Omental fat pad (tissue), 4 donors: ENCODE results near the gene RHBDF2. TPM values are rescaled to one million over a fixed set of nuclear protein-coding genes. Genes with fewer than 3 reads are reported as not detected.
A peak's percentile ranks its signal among the peaks of the same experiment; 100 is the strongest.

Experiments used
- ATAC-seq: fragments of 150-250 bp; one replicate; pipeline ENCODE4 v1.9.1; 2016; ENCODE audit warnings: mild to moderate bottlenecking, moderate library complexity; ENCODE audit not compliant: low FRiP score
- DNase-seq: peaks from one replicate; pipeline ENCODE4 v3.0.0-alpha.2; 2019; ENCODE audit warnings: low spot score
- CTCF ChIP-seq, 3 donors: fragments of 450-650 bp; IDR thresholded peaks; one replicate each; pipeline ENCODE4 v1.5.1; 2016 to 2017; ENCODE audit warnings: antibody characterized with exemption in 3 of 3, mild to moderate bottlenecking in 3 of 3, moderate library complexity in 2 of 3
- total RNA-seq, 4 donors: library from RNA; depleted of rRNA; stranded (reverse); fragments of >200 nt; gene quantifications; one replicate each; pipeline ENCODE4 v1.1.0, GENCODE V29; 2016

Gene RHBDF2
- total RNA-seq, 4 donors from 2014 or later = 29.9 to 77.9 (median 56.7) TPM

GRCh38 chr17:76427501-76428231 is 73.6 kb downstream of the RHBDF2 start:
- ATAC-seq (peak; percentile 44), DNase-seq (no peak)
- no peak for TF ChIP-seq CTCF (IDR thresholded peaks at IDR 0.05)

GRCh38 chr17:76426853-76427252 is 74.4 kb downstream of the RHBDF2 start:
- ATAC-seq = no peak
- DNase-seq = no peak
- no peak for TF ChIP-seq CTCF (IDR thresholded peaks at IDR 0.05)

- no peak for DNase-seq
- ATAC-seq = no peak
- no peak for TF ChIP-seq CTCF (IDR thresholded peaks at IDR 0.05)
Observed at GRCh38 chr17:76422860-76423259, 78.4 kb downstream of the RHBDF2 start.

GRCh38 chr17:76422406-76422805 is 78.8 kb downstream of the RHBDF2 start:
- ATAC-seq (no peak), DNase-seq (no peak)
- no peak for TF ChIP-seq CTCF (IDR thresholded peaks at IDR 0.05)

- DNase-seq (no peak), ATAC-seq (no peak)
- TF ChIP-seq CTCF (IDR thresholded peaks at IDR 0.05) = no peak
Observed at GRCh38 chr17:76421044-76421407, 80.2 kb downstream of the RHBDF2 start.

Other genes with a start within 250 kb of the RHBDF2 start
- 10 to 100 TPM in 2 of 4 donors, 1 to 10 TPM in 2; 7.0 to 25.9 (median 13.7) TPM for gene UBALD2, start 236.1 kb downstream of the RHBDF2 start, total RNA-seq
- 1 to 10 TPM; 1.2 to 1.8 (median 1.6) TPM for gene QRICH2, start 193.1 kb downstream of the RHBDF2 start, total RNA-seq
- 10 to 100 TPM; 31.3 to 80.4 (median 53.7) TPM for gene PRPSAP1, start 147.5 kb downstream of the RHBDF2 start, total RNA-seq
- gene SPHK1, start 116.8 kb downstream of the RHBDF2 start, total RNA-seq = 100 to 1,000 TPM in 1 of 4 donors, 10 to 100 TPM in 2, 1 to 10 TPM in 1; 8.7 to 107 (median 17.5) TPM
- gene UBE2O, start 48.3 kb downstream of the RHBDF2 start, total RNA-seq = 10 to 100 TPM; 12.5 to 27.5 (median 20.0) TPM
- not detected for gene AANAT, start 33.8 kb downstream of the RHBDF2 start, total RNA-seq
- 10 to 100 TPM; 18.9 to 46.2 (median 35.2) TPM for gene CYGB, start 36.3 kb upstream of the RHBDF2 start, total RNA-seq
- 10 to 100 TPM in 1 of 4 donors, 1 to 10 TPM in 3; 2.3 to 20.0 (median 3.5) TPM for gene PRCD, start 38.6 kb upstream of the RHBDF2 start, total RNA-seq
- 10 to 100 TPM in 2 of 4 donors, 1 to 10 TPM in 2; 4.2 to 12.1 (median 9.7) TPM for gene ST6GALNAC2, start 84.4 kb upstream of the RHBDF2 start, total RNA-seq
- 1 to 10 TPM in 3 of 4 donors, under 1 TPM in 1; 0.46 to 4.6 (median 1.9) TPM for gene ST6GALNAC1, start 142.3 kb upstream of the RHBDF2 start, total RNA-seq
- gene MXRA7, start 209.5 kb upstream of the RHBDF2 start, total RNA-seq = 100 to 1,000 TPM; 150 to 231 (median 194) TPM
- gene JMJD6, start 225.2 kb upstream of the RHBDF2 start, total RNA-seq = 10 to 100 TPM; 17.7 to 40.4 (median 30.4) TPM
- gene METTL23, start 225.4 kb upstream of the RHBDF2 start, total RNA-seq = 10 to 100 TPM; 13.6 to 30.2 (median 26.9) TPM
- gene SRSF2, start 235.9 kb upstream of the RHBDF2 start, total RNA-seq = 100 to 1,000 TPM; 208 to 463 (median 244) TPM
- 10 to 100 TPM; 17.9 to 38.9 (median 26.3) TPM for gene MFSD11, start 236.7 kb upstream of the RHBDF2 start, total RNA-seq